GM21717 (cell line): ENCODE data around the gene WDR82.
A peak's percentile ranks its signal among the peaks of the same experiment; 100 is the strongest.

ENCODE experiments used
- ATAC-seq: cut with Tn5 transposase; IDR thresholded peaks from one replicate; pipeline ENCODE4 v1.9.1; 2021; ENCODE audit warnings: mild to moderate bottlenecking, moderate library complexity; ENCODE audit not compliant: unreplicated experiment

Gene WDR82

GRCh38 chr3:52240059-52240885 lies 38.2 kb downstream of the WDR82 start:
- ATAC-seq: no peak

- peak; percentile 48 for ATAC-seq
These were observed 39.4 kb downstream of the WDR82 start, which contains the start of gene TWF2 for GRCh38 chr3:52238761-52239701. Gene TWF2 (minus strand): TSS chr3:52239158. CDS start chr3:52239016, 142 bp downstream.

- ATAC-seq: peak; percentile 4
These were observed 40.2 kb downstream of the WDR82 start for GRCh38 chr3:52238193-52238760.

- ATAC-seq: no peak
These were observed 40.7 kb downstream of the WDR82 start for GRCh38 chr3:52237657-52238172.

GRCh38 chr3:52237006-52237656 lies 41.3 kb downstream of the WDR82 start:
- ATAC-seq: no peak

GRCh38 chr3:52236424-52236886 lies 42.0 kb downstream of the WDR82 start:
- ATAC-seq: no peak

- ATAC-seq: no peak
These were observed 43.7 kb downstream of the WDR82 start for GRCh38 chr3:52234516-52235447.

GRCh38 chr3:52233968-52234367 lies 44.5 kb downstream of the WDR82 start:
- no peak for ATAC-seq

GRCh38 chr3:52233108-52233591 lies 45.3 kb downstream of the WDR82 start:
- no peak for ATAC-seq

GRCh38 chr3:52232279-52233107 lies 46.0 kb downstream of the WDR82 start:
- ATAC-seq: no peak

- no peak for ATAC-seq
These were observed 46.8 kb downstream of the WDR82 start for GRCh38 chr3:52231502-52232278.

- ATAC-seq: no peak
These were observed 47.5 kb downstream of the WDR82 start for GRCh38 chr3:52230889-52231499.

- no peak for ATAC-seq
These were observed 48.0 kb downstream of the WDR82 start for GRCh38 chr3:52230461-52230860.

- ATAC-seq: no peak
These were observed 48.8 kb downstream of the WDR82 start for GRCh38 chr3:52229656-52230055.

- ATAC-seq: no peak
These were observed 49.6 kb downstream of the WDR82 start for GRCh38 chr3:52228751-52229291.

GRCh38 chr3:52228266-52228665 lies 50.2 kb downstream of the WDR82 start:
- no peak for ATAC-seq

GRCh38 chr3:52227766-52228165 lies 50.7 kb downstream of the WDR82 start:
- ATAC-seq: no peak
